Endothelial cell of umbilical vein (primary cell): ENCODE measurements around the gene RNF213. TPM values are rescaled to one million over a fixed set of nuclear protein-coding genes. Genes with fewer than 3 reads are reported as not detected.
"Not testable (repeated sequence)": the region's sequence is repeated elsewhere in the genome, so short reads cannot be mapped to it uniquely, and the experiment has no call there.

Experiments used
- BruUV-seq: library from RNA; stranded (reverse); fragments of 400-500 nt; replicated peaks from 2 replicates; lab custom pipeline; 2021; lab: Mats Ljungman, UMichigan
- CTCF ChIA-PET: fragments of 300-600, 350-600 bp; sonication (Branson Sonifier 250); formaldehyde crosslinking; loops from one replicate; lab custom pipeline; 2021; ENCODE audit warnings: antibody characterized with exemption, inconsistent platforms; lab: Charles Lee
- POLR2A ChIA-PET: fragments of 300-600, 350-600 bp; sonication (Branson Sonifier 250); formaldehyde crosslinking; loops from one replicate; lab custom pipeline; 2021; ENCODE audit warnings: antibody characterized with exemption, inconsistent platforms; lab: Charles Lee
- DNase-seq: peaks from one replicate; pipeline ENCODE4 v3.0.0-alpha.2; 2011; ENCODE audit warnings: low read depth, low spot score
- FAIRE-seq: peaks from 2 replicates; lab custom pipeline; 2011; peaks lifted over from hg19 to GRCh38; lab: Jason Lieb, UNC
- H2AFZ ChIP-seq: 2 replicates; pipeline ENCODE4 v1.6.0; 2012; ENCODE audit warnings: low read depth, low read length, control low read depth, inconsistent platforms
- H3K27ac ChIP-seq: 2 replicates; pipeline ENCODE4 v1.5.1; 2011; ENCODE audit warnings: low read depth, mild to moderate bottlenecking, control low read depth, low read length, moderate library complexity; ENCODE audit not compliant: insufficient read depth
- H3K27me3 ChIP-seq, 2 experiments: 2 replicates each; pipeline versions ENCODE4 v1.6.0 to v1.6.1; 2011; ENCODE audit warnings: low read length in 2 of 2, mixed read lengths in 1 of 2; ENCODE audit not compliant: control insufficient read depth in 2 of 2, insufficient read depth in 2 of 2
- H3K36me3 ChIP-seq, 2 experiments: 2 replicates in 1 of 2; 3 replicates in 1 of 2; pipeline ENCODE4 v1.5.1; 2011; ENCODE audit warnings: low read length in 2 of 2, mild to moderate bottlenecking in 1 of 2, moderate library complexity in 1 of 2; ENCODE audit not compliant: control insufficient read depth in 2 of 2, insufficient read depth in 2 of 2; ENCODE audit errors: extremely low read depth in 1 of 2
- H3K4me1 ChIP-seq: 3 replicates; pipeline ENCODE4 v1.5.1; 2011; ENCODE audit warnings: mild to moderate bottlenecking, low read length; ENCODE audit not compliant: control insufficient read depth, insufficient read depth; ENCODE audit errors: extremely low read depth
- H3K4me2 ChIP-seq: 2 replicates; pipeline ENCODE4 v1.6.1; 2011; ENCODE audit warnings: low read length, control low read depth, mixed read lengths; ENCODE audit not compliant: insufficient read depth
- H3K4me3 ChIP-seq, 3 experiments: fragments of 200-600 bp in 1 of 3; sonication (generic), shearing (Covaris generic) in 1 of 3; replicated peaks in 1 of 3; 2 replicates each; pipeline ENCODE4 v1.5.1; 2011 to 2016; ENCODE audit warnings: control low read depth in 3 of 3, low read length in 3 of 3, mild to moderate bottlenecking in 2 of 3, inconsistent platforms in 1 of 3, low read depth in 1 of 3, moderate library complexity in 1 of 3; ENCODE audit not compliant: insufficient read depth in 1 of 3
- H3K79me2 ChIP-seq: 2 replicates; pipeline ENCODE4 v1.6.0; 2012; ENCODE audit warnings: low read length, inconsistent platforms; ENCODE audit not compliant: control insufficient read depth, insufficient read depth
- H3K9ac ChIP-seq: replicated peaks from 2 replicates; pipeline ENCODE3; 2011; ENCODE audit warnings: low read length, control low read depth; ENCODE audit not compliant: insufficient read depth; ENCODE audit errors: extremely low read depth
- H3K9me1 ChIP-seq: replicated peaks from 3 replicates; pipeline ENCODE4 v1.6.0; 2011; ENCODE audit warnings: mild to moderate bottlenecking, low read length; ENCODE audit not compliant: control insufficient read depth, insufficient read depth; ENCODE audit errors: extremely low read depth
- H3K9me3 ChIP-seq: replicated peaks from 2 replicates; pipeline ENCODE4 v1.5.1; 2012; ENCODE audit warnings: low read length, inconsistent platforms; ENCODE audit not compliant: control insufficient read depth, insufficient read depth
- H4K20me1 ChIP-seq: replicated peaks from 2 replicates; pipeline ENCODE3; 2011; ENCODE audit warnings: mild to moderate bottlenecking, low read length; ENCODE audit not compliant: control insufficient read depth, insufficient read depth; ENCODE audit errors: extremely low read depth
- EZH2 ChIP-seq: IDR thresholded peaks from 2 replicates; pipeline ENCODE4 v1.6.1; 2012; ENCODE audit warnings: borderline replicate concordance, low read depth, mild to moderate bottlenecking, moderate library complexity, low read length, inconsistent platforms; ENCODE audit not compliant: severe bottlenecking
- FOS ChIP-seq: IDR thresholded peaks from 2 replicates; pipeline ENCODE4 v1.6.1; 2011; ENCODE audit warnings: mild to moderate bottlenecking, low read length, moderate library complexity, borderline replicate concordance; ENCODE audit not compliant: insufficient read depth
- GATA2 ChIP-seq: IDR thresholded peaks from 2 replicates; pipeline ENCODE4 v1.7.0; 2011; ENCODE audit warnings: low read depth, mild to moderate bottlenecking, moderate library complexity, mixed read lengths, low read length; ENCODE audit not compliant: insufficient read length, insufficient read depth
- JUN ChIP-seq: IDR thresholded peaks from 2 replicates; pipeline ENCODE4 v1.6.1; 2011; ENCODE audit warnings: borderline replicate concordance, low read depth; ENCODE audit not compliant: insufficient read length, insufficient read depth
- MYC ChIP-seq: IDR thresholded peaks from one replicate; pipeline ENCODE4 v1.6.1; 2011; ENCODE audit warnings: mild to moderate bottlenecking, low read depth, low read length
- POLR2A ChIP-seq: IDR thresholded peaks from 2 replicates; pipeline ENCODE4 v1.6.1; 2012; ENCODE audit warnings: low read depth, mild to moderate bottlenecking, control low read depth, low read length
- POLR2AphosphoS5 ChIP-seq: IDR thresholded peaks from 2 replicates; pipeline ENCODE4 v1.6.1; 2012; ENCODE audit warnings: low read depth, mild to moderate bottlenecking, control low read depth, low read length, moderate library complexity; ENCODE audit not compliant: insufficient read depth
- dilution Hi-C: fragments of 300-500 bp; cut with MboI; formaldehyde crosslinking; loops from one replicate; pipeline ENCODE4 v1.15.0; 2019; ENCODE audit warnings: low sequenced_read_pairs; ENCODE audit not compliant: extremely low pct_ligation_motif_present
- intact Hi-C: fragments of 100-400 bp; cut with micrococcal nuclease; formaldehyde crosslinking; loops from one replicate; pipeline ENCODE4 v1.10.0; 2022
- polyA plus RNA-seq, 4 experiments: library from polyadenylated mRNA; depleted of rRNA in 3 of 4; stranded (reverse) in 3 of 4; unstranded in 1 of 4; fragments of >200 nt; gene quantifications; 2 replicates each; pipeline versions ENCODE4 v1.2.1 to v1.2.3, GENCODE V29; 2011 to 2012; ENCODE audit warnings: missing spikeins in 1 of 4
- total RNA-seq: library from RNA; stranded (reverse); gene quantifications from 2 replicates; pipeline ENCODE4 v1.2.3, GENCODE V29; 2021
- TF ChIP-seq, protein P1 (sequence below): IDR thresholded peaks from 2 replicates; pipeline ENCODE4 v1.6.1; 2011; ENCODE audit not compliant: insufficient read depth, insufficient read length
- TF ChIP-seq, protein P2 (sequence below), 2 donors: IDR thresholded peaks; 1 replicate in 1 of 2; 2 replicates in 1 of 2; pipeline ENCODE4 v1.5.1; 2011; ENCODE audit warnings: low read length in 2 of 2, mild to moderate bottlenecking in 2 of 2, moderate library complexity in 2 of 2, control low read depth in 1 of 2, inconsistent platforms in 1 of 2, low read depth in 1 of 2; ENCODE audit not compliant: insufficient read depth in 1 of 2; ENCODE audit errors: extremely low read depth in 1 of 2

The RNF213 gene
- total and polyA plus RNA-seq, 2 donors (not counting 3 experiments of a cell fraction or from before 2014, with no cell fraction given), result 36.5 to 116 TPM

DNA sequence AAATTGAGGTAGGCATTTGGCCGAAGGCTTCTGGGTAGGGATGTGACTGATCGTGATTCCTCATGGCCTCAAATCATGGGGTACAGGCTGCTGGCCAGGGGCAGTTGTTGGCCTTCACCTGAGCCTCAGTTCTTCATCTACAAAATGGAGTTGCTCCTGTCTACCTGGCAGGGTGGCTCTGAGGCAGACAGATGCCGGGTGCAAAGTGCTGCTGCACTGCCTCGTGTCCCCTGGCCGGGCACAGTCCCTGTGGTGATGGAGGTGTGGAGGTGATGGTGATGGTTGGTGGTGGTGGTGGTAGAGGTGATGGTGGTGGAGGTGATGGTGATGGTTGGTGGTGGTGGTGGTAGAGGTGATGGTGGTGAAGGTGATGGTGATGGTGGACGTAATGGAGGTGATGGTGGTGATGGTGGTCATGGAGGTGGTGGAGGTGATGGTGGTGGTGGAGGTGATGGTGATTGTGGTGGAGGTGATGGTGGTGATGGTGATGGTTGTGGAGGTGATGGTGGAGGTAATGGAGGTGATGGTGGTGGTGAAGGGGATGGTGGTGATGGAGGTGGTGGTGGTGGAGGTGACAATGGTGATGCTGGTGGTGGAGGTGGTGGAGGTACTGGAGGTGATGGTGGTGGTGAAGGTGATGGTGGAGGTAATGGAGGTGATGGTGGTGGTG is 52.6 kb downstream of the RNF213 start:
- BruUV-seq, result no TSS peak
- DNase-seq (no peak), FAIRE-seq (no peak)
- Histone ChIP-seq H3K27ac (no peak overlapping the region), H3K36me3 (peaks cover 11 to 33% of the 10 kb centered on the region in 2 experiments), H3K79me2 (peaks cover 9% of the 10 kb centered on the region), H3K9me3 (no peaks in the 10 kb centered on the region), H3K4me2 (no peak overlapping the region), H3K9me1 (no peaks in the 10 kb centered on the region), H4K20me1 (no peaks in the 10 kb centered on the region), H2AFZ (no peak overlapping the region), H3K27me3 (no peaks in the 10 kb centered on the region), H3K9ac (no peak overlapping the region), H3K4me3 (no peak overlapping the region), H3K4me1 (no peaks in the 10 kb centered on the region)
- no peak for TF ChIP-seq POLR2AphosphoS5
- no peak for TF ChIP-seq GATA2
- TF ChIP-seq, protein P1, sequence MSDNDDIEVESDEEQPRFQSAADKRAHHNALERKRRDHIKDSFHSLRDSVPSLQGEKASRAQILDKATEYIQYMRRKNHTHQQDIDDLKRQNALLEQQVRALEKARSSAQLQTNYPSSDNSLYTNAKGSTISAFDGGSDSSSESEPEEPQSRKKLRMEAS, result no peak
- no peak for TF ChIP-seq POLR2A
- no peak for TF ChIP-seq JUN
- no peak for TF ChIP-seq EZH2
- no peak for TF ChIP-seq MYC
- TF ChIP-seq, protein P2, sequence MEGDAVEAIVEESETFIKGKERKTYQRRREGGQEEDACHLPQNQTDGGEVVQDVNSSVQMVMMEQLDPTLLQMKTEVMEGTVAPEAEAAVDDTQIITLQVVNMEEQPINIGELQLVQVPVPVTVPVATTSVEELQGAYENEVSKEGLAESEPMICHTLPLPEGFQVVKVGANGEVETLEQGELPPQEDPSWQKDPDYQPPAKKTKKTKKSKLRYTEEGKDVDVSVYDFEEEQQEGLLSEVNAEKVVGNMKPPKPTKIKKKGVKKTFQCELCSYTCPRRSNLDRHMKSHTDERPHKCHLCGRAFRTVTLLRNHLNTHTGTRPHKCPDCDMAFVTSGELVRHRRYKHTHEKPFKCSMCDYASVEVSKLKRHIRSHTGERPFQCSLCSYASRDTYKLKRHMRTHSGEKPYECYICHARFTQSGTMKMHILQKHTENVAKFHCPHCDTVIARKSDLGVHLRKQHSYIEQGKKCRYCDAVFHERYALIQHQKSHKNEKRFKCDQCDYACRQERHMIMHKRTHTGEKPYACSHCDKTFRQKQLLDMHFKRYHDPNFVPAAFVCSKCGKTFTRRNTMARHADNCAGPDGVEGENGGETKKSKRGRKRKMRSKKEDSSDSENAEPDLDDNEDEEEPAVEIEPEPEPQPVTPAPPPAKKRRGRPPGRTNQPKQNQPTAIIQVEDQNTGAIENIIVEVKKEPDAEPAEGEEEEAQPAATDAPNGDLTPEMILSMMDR (IDR thresholded peaks at IDR 0.05; ENCODE audit: extremely low read depth in 1 of 2, insufficient read depth in 1 of 2, low read depth in 1 of 2, low read length in 2 of 2), result no peak
- no peak for TF ChIP-seq FOS
- intact Hi-C loops, result no loop called here
- ChIA-PET CTCF (no interaction called here), POLR2A (no interaction called here)
- dilution Hi-C loops, result no loop called here

DNA sequence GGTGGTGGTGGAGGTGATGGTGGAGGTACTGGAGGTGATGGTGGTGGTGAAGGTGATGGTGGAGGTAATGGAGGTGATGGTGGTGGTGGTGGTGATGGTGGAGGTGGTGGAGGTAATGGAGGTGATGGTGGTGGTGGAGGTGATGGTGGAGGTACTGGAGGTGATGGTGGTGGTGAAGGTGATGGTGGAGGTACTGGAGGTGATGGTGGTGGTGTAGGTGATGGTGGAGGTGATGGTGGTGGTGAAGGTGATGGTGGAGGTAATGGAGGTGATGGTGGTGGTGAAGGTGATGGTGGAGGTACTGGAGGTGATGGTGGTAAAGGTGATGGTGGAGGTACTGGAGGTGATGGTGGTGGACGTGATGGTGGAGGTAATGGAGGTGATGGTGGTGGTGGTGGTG is 53.3 kb downstream of the RNF213 start:
- H3K79me2 ChIP-seq, H3K9me1 ChIP-seq, dilution Hi-C loops, FAIRE-seq, intact Hi-C loops, H3K4me2 ChIP-seq, H3K9ac ChIP-seq, CTCF ChIA-PET, H4K20me1 ChIP-seq, H3K9me3 ChIP-seq, POLR2A ChIA-PET, BruUV-seq, H2AFZ ChIP-seq, DNase-seq, H3K4me1 ChIP-seq, H3K4me3 ChIP-seq, H3K27ac ChIP-seq, H3K27me3 ChIP-seq: not testable (repeated sequence)
- peaks cover 11 to 30% of the 10 kb centered on the region in 2 experiments for H3K36me3 ChIP-seq
